Skin epidermis (tissue), 12 donors: ENCODE data around the gene CDC42BPA.
"Not testable (repeated sequence)": the region's sequence is repeated elsewhere in the genome, so short reads cannot be mapped to it uniquely, and the experiment has no call there.

Experiments used
- H3K27ac ChIP-seq, 21 experiments: fragments of 200-600 bp; sonication (generic) in 11 of 21; one replicate each; pipeline ENCODE4 v1.5.0; 2020; ENCODE audit warnings: mild to moderate bottlenecking in 3 of 21, inconsistent platforms in 2 of 21, moderate library complexity in 2 of 21
- H3K4me3 ChIP-seq, 7 experiments: fragments of 200-600 bp; sonication (generic) in 2 of 7; one replicate each; pipeline ENCODE4 v1.5.0; 2020; ENCODE audit warnings: inconsistent platforms in 2 of 7, mild to moderate bottlenecking in 2 of 7, moderate library complexity in 1 of 7

The CDC42BPA gene, protein sequence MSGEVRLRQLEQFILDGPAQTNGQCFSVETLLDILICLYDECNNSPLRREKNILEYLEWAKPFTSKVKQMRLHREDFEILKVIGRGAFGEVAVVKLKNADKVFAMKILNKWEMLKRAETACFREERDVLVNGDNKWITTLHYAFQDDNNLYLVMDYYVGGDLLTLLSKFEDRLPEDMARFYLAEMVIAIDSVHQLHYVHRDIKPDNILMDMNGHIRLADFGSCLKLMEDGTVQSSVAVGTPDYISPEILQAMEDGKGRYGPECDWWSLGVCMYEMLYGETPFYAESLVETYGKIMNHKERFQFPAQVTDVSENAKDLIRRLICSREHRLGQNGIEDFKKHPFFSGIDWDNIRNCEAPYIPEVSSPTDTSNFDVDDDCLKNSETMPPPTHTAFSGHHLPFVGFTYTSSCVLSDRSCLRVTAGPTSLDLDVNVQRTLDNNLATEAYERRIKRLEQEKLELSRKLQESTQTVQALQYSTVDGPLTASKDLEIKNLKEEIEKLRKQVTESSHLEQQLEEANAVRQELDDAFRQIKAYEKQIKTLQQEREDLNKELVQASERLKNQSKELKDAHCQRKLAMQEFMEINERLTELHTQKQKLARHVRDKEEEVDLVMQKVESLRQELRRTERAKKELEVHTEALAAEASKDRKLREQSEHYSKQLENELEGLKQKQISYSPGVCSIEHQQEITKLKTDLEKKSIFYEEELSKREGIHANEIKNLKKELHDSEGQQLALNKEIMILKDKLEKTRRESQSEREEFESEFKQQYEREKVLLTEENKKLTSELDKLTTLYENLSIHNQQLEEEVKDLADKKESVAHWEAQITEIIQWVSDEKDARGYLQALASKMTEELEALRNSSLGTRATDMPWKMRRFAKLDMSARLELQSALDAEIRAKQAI (N-terminal part only)

DNA sequence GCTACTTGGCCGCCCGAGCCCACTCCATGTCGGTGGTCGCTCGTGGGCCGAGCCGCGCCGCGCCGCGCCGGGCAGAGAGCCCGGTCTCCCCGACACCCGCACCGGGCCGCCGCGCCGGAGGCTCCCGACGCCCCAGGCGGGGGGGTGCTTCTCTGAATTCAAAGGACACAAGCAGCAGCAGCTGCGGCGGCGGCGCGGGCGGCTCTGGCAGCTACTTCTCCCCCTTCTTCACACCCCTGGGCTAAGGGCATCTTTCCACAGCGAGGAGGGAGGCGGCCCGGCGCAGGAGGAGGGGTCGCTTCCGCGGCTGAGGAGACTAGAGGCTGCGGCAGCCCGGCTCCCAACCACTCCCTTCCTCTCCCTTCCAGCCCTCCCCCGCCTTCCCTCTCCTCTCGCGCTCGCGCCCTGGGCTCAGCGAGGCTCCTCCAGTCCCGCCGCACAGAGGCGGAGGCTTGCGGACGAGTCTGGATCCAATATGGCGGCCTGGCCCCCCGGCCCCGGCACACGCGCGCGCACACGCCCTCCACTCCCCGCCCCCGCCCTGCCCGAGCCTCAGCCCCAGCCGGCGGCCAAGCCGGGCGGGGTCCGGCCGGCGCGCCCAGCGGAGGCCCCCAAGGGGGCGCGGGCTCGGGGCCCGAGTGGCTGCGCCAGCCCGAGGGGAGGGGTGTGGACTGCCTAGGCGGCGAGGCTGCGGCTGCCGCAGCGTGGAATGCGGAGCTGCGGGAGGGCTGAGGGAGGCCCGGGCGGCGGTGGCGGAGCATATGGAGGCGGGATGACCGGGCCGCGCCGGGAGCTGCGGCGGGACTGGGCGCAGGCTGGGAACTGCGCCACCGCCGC, at the start of gene CDC42BPA:
Gene CDC42BPA (minus strand): TSS at position 477 of the 837 bp plus-strand sequence. CDS start 1,310 bp downstream, outside the sequence.
- H3K4me3 ChIP-seq, result peak within 1 kb of the TSS; percentile 57 to 91 (median 74)

DNA sequence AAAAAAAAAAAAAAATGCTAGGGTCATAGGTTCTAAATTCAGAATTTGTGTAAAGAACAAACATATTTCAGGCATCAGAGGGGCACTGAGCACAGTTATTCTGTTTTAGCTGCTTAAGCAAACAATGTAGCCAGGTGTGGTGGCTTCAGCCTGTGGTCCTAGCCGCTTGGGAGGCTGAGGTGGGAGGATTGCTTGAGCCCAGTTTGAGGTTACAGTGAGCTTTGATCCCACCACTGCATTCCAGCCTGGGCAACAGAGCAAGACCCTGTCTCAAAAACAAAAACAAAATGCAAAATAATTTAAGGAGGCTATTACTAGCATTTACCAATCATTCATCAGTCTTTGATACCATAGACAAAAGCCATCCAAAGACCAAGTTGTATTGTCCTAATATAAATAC, 49.7 kb upstream of the CDC42BPA start:
- no peak overlapping the region for H3K27ac ChIP-seq

More for the DNA sequence above, at the start of gene CDC42BPA:
- peak within 1 kb of the TSS; percentile 70 to 96 (median 90) for H3K27ac ChIP-seq

DNA sequence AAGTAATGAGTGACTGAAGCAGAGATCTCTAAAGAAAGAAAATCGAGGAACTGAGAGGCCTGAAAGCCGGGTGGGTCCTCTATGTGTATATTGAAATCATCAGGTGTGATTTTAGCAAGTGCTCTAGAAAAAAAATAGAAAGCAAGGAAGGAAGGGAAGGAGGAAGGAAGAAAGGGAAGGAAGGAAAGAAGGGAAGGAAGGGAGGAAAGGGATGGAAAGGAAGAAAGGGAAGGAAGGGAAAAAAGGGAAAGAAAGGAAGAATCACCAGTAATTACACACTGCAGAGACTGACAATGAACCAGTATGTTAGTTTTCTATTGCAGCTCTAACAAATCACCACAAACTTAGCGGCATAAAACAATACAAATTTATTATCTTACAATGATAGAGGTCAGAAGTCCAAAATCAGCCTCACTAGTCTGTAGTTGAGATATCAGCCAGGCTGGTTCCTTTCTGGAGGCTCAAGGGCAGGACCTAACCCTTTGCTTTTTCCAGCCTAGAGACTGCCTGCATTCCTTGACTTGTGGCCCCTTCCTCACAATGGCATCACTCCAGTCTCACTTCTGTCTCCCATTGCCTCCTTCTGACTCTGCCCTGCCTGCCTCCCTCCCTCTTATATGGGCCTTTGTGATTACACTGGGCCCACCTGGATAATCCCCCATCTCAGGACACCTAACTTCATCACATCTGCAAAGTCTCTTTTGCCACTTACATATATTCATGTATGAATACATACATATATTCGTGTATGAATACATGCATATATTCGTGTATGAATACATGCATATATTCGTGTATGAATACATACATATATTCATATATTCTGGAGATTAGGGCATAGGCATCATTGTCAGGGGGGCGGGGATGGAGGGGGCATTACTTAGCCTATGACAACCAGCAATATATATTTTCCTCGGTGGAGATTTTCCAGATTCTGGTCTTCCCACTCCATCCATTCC, 47.5 kb upstream of the CDC42BPA start:
- no peak overlapping the region for H3K4me3 ChIP-seq
- H3K27ac ChIP-seq, result no peak overlapping the region

More for the DNA sequence above, 49.7 kb upstream of the CDC42BPA start:
- H3K4me3 ChIP-seq, result no peak overlapping the region

DNA sequence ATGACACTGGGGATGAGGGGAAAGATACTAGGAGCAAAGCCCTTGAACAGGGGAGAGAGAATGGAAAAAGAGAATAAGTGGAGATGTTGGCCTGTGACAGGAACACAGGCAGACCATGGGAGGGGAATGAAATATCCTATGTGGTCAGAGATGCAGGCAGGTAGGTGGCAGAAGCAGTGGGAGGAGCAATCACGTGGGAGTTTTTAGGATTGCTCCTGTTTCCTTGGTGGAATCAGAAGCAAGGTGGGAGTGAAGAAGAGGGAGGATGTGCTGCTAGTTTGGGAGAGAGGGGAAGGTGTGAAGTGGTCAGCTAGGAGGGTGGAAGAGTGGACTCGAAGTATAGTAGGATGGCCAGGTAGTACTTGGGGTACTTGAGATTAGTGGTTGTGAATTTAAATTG, 46.4 kb upstream of the CDC42BPA start:
- Histone ChIP-seq H3K4me3 (no peak overlapping the region), H3K27ac (no peak overlapping the region)

DNA sequence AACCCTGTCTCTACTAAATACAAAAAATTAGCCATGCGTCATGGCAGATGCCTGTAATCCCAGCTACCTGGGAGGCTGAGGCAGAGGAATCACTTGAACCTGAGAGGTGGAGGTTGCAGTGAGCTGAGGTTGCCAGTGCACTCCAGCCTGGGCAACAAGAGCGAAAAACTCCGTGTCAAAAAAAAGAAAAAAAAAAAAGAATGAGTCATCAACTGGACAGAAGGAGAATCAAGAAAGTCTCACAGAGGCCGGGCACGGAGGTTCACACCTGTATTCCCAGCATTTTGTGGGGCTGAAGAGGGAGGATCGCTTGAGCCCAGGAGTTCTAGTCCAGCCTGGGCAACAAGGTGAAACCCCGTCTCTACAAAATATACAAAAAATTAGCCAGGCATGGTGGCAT, 45.5 kb upstream of the CDC42BPA start:
- Histone ChIP-seq H3K4me3 (no peak overlapping the region), H3K27ac (no peak overlapping the region)

DNA sequence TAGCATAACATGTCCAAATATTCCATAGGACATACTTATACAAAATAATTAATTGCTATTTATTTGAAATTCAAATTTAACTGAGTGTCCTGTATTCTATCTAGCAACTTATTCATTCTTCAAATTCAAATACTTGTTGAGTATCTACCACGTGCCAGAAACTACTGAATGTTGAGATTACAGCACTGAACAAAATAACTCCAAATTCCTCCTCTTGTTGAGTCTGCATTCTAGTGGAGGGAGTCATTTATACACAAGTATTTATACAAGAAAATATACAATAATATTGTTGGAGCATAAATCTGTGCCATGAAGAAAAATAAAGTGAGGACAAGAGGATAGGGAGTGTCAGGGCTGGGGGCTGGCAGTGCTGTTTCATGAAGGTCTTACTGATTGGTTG, 43.7 kb upstream of the CDC42BPA start:
- Histone ChIP-seq H3K27ac (no peak overlapping the region), H3K4me3 (no peak overlapping the region)

DNA sequence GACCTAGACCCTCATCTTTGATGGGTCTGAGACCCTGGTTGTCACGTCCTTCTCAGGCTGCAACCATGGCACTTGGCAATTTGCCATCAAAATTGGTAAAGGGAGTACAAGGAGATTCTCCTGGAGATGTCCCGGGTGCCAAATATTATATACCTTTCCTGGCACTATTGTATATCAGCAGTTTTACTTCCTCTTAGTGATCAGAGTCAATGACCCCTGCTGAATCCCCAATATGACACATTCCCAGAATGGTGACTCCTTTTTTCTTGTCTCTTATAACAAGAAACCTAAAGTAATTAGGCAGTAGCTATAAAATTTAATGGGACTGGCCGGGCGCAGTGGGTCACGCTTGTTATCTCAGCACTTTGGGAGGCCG, 39.6 kb upstream of the CDC42BPA start:
- Histone ChIP-seq H3K27ac (peak overlapping the region in 4 of 21 experiments; percentile 43 to 58 (median 52)), H3K4me3 (no peak overlapping the region)

DNA sequence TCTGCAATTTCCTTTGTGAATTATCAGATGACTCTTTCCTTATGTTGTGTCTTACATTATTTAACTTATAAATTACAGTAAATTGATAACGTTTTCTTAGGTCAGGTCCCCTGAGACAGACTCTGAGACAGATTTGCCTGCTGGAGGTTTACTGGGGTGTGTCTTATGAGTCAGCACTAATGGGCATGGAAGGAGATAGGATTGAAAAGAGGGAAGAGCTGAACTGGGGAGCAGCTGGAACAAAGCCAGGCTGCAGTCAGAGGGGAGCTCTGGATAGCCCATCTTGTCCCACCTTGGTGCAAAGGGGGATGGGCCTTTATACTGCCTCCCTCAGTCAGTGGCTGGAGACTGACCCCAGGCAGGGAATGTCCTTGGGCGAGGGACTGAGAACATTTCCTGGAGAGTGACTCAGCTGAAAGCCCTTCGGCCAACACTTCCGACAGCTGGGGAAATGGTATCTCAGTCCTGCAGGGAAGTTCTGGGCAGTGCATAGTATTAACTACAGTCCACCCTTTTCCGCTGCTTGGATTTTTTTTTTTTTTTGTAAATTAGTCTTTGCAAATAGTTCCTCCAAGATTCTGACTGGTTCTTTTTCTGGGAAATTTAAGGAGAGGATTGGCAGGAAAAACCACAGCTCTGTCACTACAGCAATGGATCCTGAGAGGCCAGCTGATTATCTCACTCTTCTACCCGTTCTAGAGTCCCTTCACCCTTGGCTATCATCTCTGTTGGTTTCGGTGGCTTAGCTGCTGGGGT, 39.1 kb upstream of the CDC42BPA start:
- Histone ChIP-seq H3K4me3 (no peak overlapping the region), H3K27ac (peak overlapping the region in 4 of 21 experiments; percentile 43 to 58 (median 52))

DNA sequence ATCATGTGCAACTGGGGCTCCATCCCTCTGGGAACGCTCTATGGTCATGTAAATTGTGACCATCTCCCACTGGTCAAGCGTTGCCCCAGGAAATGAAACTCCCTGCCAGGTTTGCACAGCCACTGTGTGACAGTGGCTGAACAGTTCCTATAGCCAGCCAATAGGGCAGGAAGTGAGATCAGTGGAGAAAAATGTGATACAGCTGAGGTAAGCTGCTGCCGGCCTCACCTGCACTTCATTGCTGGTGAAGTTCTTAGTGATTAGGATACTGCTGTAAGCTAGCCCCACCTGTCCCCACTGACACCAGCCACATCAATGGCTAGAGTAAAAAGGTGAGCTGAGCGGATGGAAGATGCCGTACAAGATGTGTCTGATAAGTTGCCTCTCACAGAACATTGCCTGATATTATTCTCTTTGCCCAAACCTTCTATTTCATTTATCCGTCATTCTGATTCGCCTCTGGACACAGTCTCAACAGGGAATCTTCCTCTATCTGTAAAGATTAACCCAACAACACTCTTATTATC, 38.4 kb upstream of the CDC42BPA start:
- Histone ChIP-seq H3K4me3 (no peak overlapping the region), H3K27ac (peak overlapping the region in 2 of 21 experiments; percentile 41 to 53)

DNA sequence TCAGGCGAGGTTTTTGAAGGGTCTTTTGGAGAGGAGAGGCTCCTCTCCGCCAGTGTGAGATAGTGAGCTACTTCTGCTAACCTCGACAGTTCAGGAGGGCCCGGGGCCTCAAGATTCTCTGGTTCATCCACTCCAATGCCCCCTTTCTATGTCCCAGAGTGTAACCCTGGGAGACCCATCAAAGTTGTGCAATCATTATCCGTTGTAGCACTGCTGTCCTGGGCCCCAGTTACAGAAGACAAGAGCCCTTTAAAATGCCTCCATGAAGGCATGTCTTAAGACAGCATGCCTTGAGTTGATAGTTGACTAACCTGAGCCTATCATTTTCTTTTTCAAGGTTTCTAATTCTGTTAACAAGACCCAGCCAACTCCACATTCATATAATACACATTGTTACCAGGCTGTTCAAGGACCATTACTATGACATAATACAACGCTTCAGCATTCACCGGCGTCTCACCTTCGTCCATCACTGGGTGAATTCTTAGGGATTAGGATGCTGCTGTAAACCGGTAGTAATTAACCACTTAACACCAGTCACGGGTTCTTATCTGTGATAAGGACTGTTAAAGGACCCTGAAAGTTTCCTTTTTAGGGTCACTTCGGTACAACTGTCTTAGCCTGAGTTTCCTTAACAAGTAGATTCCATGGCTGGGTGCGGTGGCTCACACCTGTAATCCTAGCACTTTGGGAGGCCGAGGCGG, 37.4 kb upstream of the CDC42BPA start:
- H3K27ac ChIP-seq, result no peak overlapping the region
- H3K4me3 ChIP-seq, result no peak overlapping the region

DNA sequence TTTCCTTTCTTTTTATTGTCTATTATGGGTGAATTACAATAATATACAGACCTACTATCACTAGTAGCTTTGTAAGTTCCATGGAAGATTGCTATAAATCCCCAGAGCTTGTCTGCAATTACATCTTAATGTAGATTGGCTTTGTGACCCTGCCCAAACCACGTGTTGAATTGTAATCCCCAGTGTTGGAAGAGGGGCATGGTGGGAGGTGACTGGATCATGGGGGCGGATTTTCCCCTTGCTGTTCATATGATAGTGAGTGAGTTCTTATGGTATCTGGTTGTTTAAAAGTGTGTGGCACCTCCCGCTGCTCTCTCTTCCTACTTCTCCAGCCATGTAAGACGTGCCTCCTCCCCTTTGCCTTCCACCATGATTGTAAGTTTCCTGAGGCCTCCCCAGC, 34.9 kb upstream of the CDC42BPA start:
- H3K27ac ChIP-seq, result no peak overlapping the region

DNA sequence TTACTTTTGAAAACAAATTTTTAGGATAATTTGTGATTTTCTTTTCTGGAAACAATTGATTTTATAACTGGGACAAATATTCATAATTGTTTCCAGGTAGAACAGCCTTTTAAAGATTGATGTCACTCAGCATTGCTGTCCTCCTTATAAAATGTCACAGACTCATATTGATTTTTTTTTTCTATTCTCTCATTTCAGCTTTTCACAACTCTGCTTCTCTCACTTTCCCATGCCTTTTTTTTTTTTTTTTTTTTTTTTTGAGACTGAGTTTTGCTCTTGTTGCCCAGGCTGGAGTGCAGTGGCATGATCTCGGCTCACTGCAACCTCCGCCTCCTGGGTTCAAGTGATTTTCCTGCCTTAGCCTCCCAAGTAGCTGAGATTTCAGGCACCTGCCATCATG, 33.9 kb upstream of the CDC42BPA start:
- H3K4me3 ChIP-seq, H3K27ac ChIP-seq: not testable (repeated sequence)

More for the DNA sequence above, 34.9 kb upstream of the CDC42BPA start:
- no peak overlapping the region for H3K4me3 ChIP-seq

DNA sequence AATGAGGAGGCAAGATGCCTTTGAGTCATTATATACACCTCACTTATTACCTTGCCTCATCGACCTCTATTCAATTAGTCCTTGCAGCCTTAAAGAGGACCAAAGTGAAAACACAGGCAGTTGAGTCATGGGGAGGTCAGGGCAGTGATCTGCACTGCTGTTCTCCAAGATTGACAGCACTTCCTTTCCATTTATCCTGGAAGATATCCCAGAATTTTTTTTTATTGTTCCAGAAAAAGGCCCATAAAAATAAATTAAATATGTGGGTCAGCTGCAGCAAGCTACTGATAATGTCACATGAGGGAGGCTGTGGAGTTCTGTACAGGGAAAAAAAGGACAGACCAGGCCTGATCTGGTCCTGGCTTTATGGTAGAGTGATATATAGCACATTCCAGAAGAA, 33.2 kb upstream of the CDC42BPA start:
- Histone ChIP-seq H3K4me3 (no peak overlapping the region), H3K27ac (no peak overlapping the region)

DNA sequence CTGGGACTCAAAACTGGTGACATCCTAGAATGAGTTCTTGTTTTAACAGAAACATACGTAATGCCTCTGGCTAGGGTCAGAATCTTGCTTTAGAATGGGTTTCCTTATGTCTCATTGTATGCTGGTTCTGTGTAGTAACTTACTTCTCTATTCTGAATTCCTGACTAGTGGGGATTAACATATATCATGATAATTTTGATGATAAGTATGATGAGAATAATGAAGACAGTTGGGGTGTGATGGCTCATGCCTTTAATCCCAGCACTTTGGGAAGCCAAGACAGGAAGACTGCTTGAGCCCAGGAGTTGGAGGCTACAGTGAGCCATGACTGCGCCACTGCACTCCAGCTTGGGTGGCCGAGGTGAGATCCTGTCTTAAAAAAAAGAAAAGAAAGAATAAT, 31.7 kb upstream of the CDC42BPA start:
- H3K27ac ChIP-seq, result no peak overlapping the region
- no peak overlapping the region for H3K4me3 ChIP-seq

DNA sequence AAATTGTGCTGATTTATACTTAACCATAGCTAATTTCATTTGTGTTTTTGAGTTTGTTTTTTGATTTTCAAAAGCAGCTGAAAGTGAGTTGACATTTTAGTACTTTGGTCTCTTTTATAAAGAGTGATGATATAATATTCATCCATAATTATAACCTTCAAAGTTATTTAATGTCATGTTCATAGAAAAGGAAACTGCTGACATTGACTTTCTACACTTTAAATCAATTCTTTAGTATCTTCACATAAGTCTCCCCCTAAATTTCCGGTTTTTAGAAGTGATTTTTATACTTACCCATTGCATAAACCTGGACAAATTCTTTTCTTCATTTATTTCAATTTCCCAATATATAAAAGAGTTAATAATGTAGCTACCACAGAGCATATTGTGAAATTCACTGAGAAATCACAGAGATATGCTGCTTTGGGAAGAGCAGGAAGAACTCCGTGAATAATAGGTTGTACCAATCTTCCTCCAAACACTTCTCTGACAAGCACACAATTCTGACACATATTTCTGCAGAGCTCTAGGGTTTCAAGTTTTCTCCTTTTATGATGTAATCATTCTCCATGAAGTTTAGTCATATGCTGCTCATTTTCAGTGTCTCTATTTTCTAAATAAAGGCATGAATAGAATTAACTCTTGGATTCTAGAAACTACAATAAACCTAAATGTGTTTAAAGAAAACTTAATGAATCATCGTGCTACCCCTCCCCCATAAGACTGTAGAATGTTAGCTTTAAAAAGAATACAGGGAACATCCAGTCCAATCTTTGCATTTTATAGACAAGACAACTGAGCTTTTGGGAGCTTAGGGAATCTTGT, 25.6 kb upstream of the CDC42BPA start:
- H3K27ac ChIP-seq, result peak overlapping the region in 1 of 21 experiments; percentile 16
- H3K4me3 ChIP-seq, result no peak overlapping the region

DNA sequence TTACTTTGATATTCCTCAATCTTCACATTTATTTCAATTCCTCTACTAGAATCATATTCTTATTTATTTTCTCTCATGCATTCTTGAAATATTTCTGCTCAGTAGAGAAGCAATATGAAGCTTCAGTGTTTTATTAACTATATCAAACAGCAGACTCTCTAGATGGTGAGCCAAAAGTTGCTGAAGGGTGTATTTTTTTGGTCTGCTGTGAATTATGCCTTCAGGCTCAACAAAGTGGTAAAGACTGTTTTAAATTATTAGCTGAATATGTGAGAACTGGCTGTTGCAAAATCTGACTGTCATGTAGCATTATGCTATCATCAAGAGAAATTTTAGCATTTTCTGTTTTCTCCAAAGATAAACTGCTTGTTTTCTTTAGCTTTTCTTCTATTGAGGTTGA, 24.9 kb upstream of the CDC42BPA start:
- Histone ChIP-seq H3K4me3 (no peak overlapping the region), H3K27ac (no peak overlapping the region)
